CD4-positive, alpha-beta memory T cell (primary cell): ENCODE measurements around the gene DIP2C. TPM values are rescaled to one million over a fixed set of nuclear protein-coding genes. Genes with fewer than 3 reads are reported as not detected.
A peak's percentile ranks its signal among the peaks of the same experiment; 100 is the strongest.

Source experiments
- CTCF ChIA-PET: fragments of 350-600 bp; sonication (Branson Sonifier 250); formaldehyde crosslinking; loops from one replicate; lab custom pipeline; 2021; ENCODE audit warnings: inconsistent platforms; ENCODE audit not compliant: partially characterized antibody; lab: Charles Lee
- POLR2A ChIA-PET: fragments of 350-600 bp; sonication (Branson Sonifier 250); formaldehyde crosslinking; loops from one replicate; lab custom pipeline; 2021; ENCODE audit not compliant: partially characterized antibody; lab: Charles Lee
- DNase-seq, 5 donors: peaks; one replicate each; pipeline versions ENCODE4 v3.0.0 to v3.0.0-alpha.2; 2020 to 2022; ENCODE audit warnings: mixed read lengths in 1 of 5
- H3K27ac ChIP-seq: one replicate; pipeline ENCODE4 v1.7.0; 2013; ENCODE audit warnings: low read depth, low read length
- H3K27me3 ChIP-seq: 2 replicates; pipeline ENCODE4 v1.7.0; 2013; ENCODE audit warnings: mild to moderate bottlenecking, low read length, moderate library complexity; ENCODE audit not compliant: insufficient read depth
- H3K36me3 ChIP-seq: 2 replicates; pipeline ENCODE4 v1.7.0; 2013; ENCODE audit warnings: mild to moderate bottlenecking, low read length, moderate library complexity; ENCODE audit not compliant: insufficient read depth
- H3K4me1 ChIP-seq: 2 replicates; pipeline ENCODE4 v1.7.0; 2013; ENCODE audit warnings: mild to moderate bottlenecking, low read length, moderate library complexity; ENCODE audit not compliant: insufficient read depth
- H3K4me3 ChIP-seq, 2 donors: one replicate each; pipeline ENCODE4 v1.7.0; 2013; ENCODE audit warnings: low read length in 2 of 2, mild to moderate bottlenecking in 1 of 2
- H3K9me3 ChIP-seq, 2 donors: one replicate each; pipeline ENCODE4 v1.7.0; 2013; ENCODE audit warnings: low read length in 2 of 2, control low read depth in 1 of 2; ENCODE audit not compliant: control insufficient read depth in 1 of 2
- H3K27ac Mint-ChIP-seq, 7 donors: one replicate each; pipeline ENCODE4 v1.8.0; 2020 to 2021; ENCODE audit warnings: mixed read lengths in 7 of 7, mild to moderate bottlenecking in 6 of 7, inconsistent platforms in 3 of 7, moderate library complexity in 3 of 7
- H3K27me3 Mint-ChIP-seq, 2 donors: one replicate each; pipeline ENCODE4 v1.8.0; 2020 to 2021; ENCODE audit warnings: mixed read lengths in 2 of 2
- H3K36me3 Mint-ChIP-seq, 2 donors: one replicate each; pipeline ENCODE4 v1.8.0; 2020 to 2021; ENCODE audit warnings: mixed read lengths in 2 of 2, inconsistent platforms in 1 of 2, mild to moderate bottlenecking in 1 of 2
- H3K4me1 Mint-ChIP-seq, 4 donors: one replicate each; pipeline ENCODE4 v1.8.0; 2020 to 2021; ENCODE audit warnings: mixed read lengths in 4 of 4, mild to moderate bottlenecking in 1 of 4
- H3K4me3 Mint-ChIP-seq, 8 donors: one replicate each; pipeline ENCODE4 v1.8.0; 2020 to 2021; ENCODE audit warnings: mixed read lengths in 8 of 8, mild to moderate bottlenecking in 7 of 8, moderate library complexity in 6 of 8, inconsistent platforms in 3 of 8
- H3K9me3 Mint-ChIP-seq, 8 donors: one replicate each; pipeline ENCODE4 v1.8.0; 2020 to 2021; ENCODE audit warnings: mixed read lengths in 8 of 8, mild to moderate bottlenecking in 5 of 8, inconsistent platforms in 3 of 8, moderate library complexity in 1 of 8
- intact Hi-C: fragments of 100-400 bp; cut with micrococcal nuclease; formaldehyde crosslinking; loops from one replicate; pipeline ENCODE4 v1.15.1; 2023
- polyA plus RNA-seq, 2 donors: library from polyadenylated mRNA; unstranded; fragments of 300-500 nt; fragmentation: Illumina TruSeq; gene quantifications; one replicate each; pipeline ENCODE4 v1.2.3, GENCODE V29; 2021
- total RNA-seq, 2 experiments: library from RNA; stranded (reverse); gene quantifications; one replicate each; pipeline ENCODE4 v1.2.3, GENCODE V29; 2021

DIP2C gene
- total and polyA plus RNA-seq, 4 experiments from 2014 or later, result 1.1 to 6.0 (median 3.9) TPM

- H3K36me3 ChIP-seq, result no peaks in the 10 kb centered on the region
- H3K9me3 ChIP-seq, result no peaks in the 10 kb centered on the region
- no peak overlapping the region for H3K27ac ChIP-seq
- intact Hi-C loops, result no loop called here
- CTCF ChIA-PET, result interaction anchor here (2.3 kb wide), 1 partner anchor 8 kb away, joined by 11 read pairs; no protein-coding TSS in a partner anchor
- no peak overlapping the region for H3K4me3 ChIP-seq
- H3K27me3 Mint-ChIP-seq, result peaks cover 4% of the 10 kb centered on the region in 2 donors
- no peak overlapping the region for H3K4me3 Mint-ChIP-seq
- H3K36me3 Mint-ChIP-seq, result no peaks in the 10 kb centered on the region
- POLR2A ChIA-PET, result interaction anchor here (1.4 kb wide), 1 partner anchor 51 kb away, joined by 3 read pairs; no protein-coding TSS in a partner anchor
- H3K4me1 ChIP-seq, result peaks cover 21% of the 10 kb centered on the region
- H3K4me1 Mint-ChIP-seq, result peaks cover 22 to 36% (median 27%) of the 10 kb centered on the region in 4 donors
- H3K27me3 ChIP-seq, result no peaks in the 10 kb centered on the region
- DNase-seq, result no peak
- H3K9me3 Mint-ChIP-seq, result no peaks in the 10 kb centered on the region
- peak overlapping the region in 1 of 7 donors; percentile 14 for H3K27ac Mint-ChIP-seq
Measured at GRCh38 chr10:501596-501995, 187.9 kb downstream of the DIP2C start.

GRCh38 chr10:500876-501275 lies 188.6 kb downstream of the DIP2C start:
- peak overlapping the region in 4 of 8 donors; percentile 7 to 53 (median 34) for H3K4me3 Mint-ChIP-seq
- no peaks in the 10 kb centered on the region for H3K36me3 Mint-ChIP-seq
- DNase-seq, result no peak
- ChIA-PET CTCF (interaction anchor here (0.8 to 2.3 kb wide), 3 partner anchors 9 to 14 kb away, joined by 3 to 11 read pairs (median 3); no protein-coding TSS in a partner anchor), POLR2A (interaction anchor here (1.0 to 1.4 kb wide), 2 partner anchors 29 to 50 kb away, joined by 3 read pairs; no protein-coding TSS in a partner anchor)
- Histone ChIP-seq H3K27me3 (no peaks in the 10 kb centered on the region), H3K27ac (no peak overlapping the region), H3K9me3 (no peaks in the 10 kb centered on the region), H3K4me3 (no peak overlapping the region), H3K36me3 (no peaks in the 10 kb centered on the region), H3K4me1 (peaks cover 21% of the 10 kb centered on the region)
- H3K4me1 Mint-ChIP-seq, result peaks cover 22 to 36% (median 27%) of the 10 kb centered on the region in 4 donors
- intact Hi-C loops, result no loop called here
- peak overlapping the region in 4 of 7 donors; percentile 9 to 61 (median 30) for H3K27ac Mint-ChIP-seq
- no peaks in the 10 kb centered on the region for H3K9me3 Mint-ChIP-seq
- H3K27me3 Mint-ChIP-seq, result peaks cover 4% of the 10 kb centered on the region in 2 donors

- intact Hi-C loops, result no loop called here
- Histone ChIP-seq H3K36me3 (no peaks in the 10 kb centered on the region), H3K9me3 (no peaks in the 10 kb centered on the region), H3K4me1 (peaks cover 21% of the 10 kb centered on the region), H3K27ac (no peak overlapping the region), H3K27me3 (no peaks in the 10 kb centered on the region), H3K4me3 (no peak overlapping the region)
- ChIA-PET CTCF (interaction anchor here (1.5 to 2.3 kb wide), 2 partner anchors 10 kb away, joined by 4 to 11 read pairs; no protein-coding TSS in a partner anchor), POLR2A (interaction anchor here (1.0 kb wide), 1 partner anchor 28 kb away, joined by 3 read pairs; no protein-coding TSS in a partner anchor)
- Mint-ChIP-seq H3K9me3 (no peaks in the 10 kb centered on the region), H3K4me1 (peaks cover 22 to 36% (median 27%) of the 10 kb centered on the region in 4 donors), H3K4me3 (no peak overlapping the region), H3K27me3 (peaks cover 3 to 4% of the 10 kb centered on the region in 2 donors), H3K36me3 (no peaks in the 10 kb centered on the region), H3K27ac (no peak overlapping the region)
- no peak for DNase-seq
Measured at GRCh38 chr10:499991-500390, 189.5 kb downstream of the DIP2C start.

- peaks cover 22 to 36% (median 27%) of the 10 kb centered on the region in 4 donors for H3K4me1 Mint-ChIP-seq
- Histone ChIP-seq H3K27ac (no peak overlapping the region), H3K9me3 (no peaks in the 10 kb centered on the region), H3K4me1 (peaks cover 21% of the 10 kb centered on the region), H3K36me3 (no peaks in the 10 kb centered on the region), H3K4me3 (no peak overlapping the region), H3K27me3 (no peaks in the 10 kb centered on the region)
- POLR2A ChIA-PET, result no interaction called here
- H3K9me3 Mint-ChIP-seq, result no peaks in the 10 kb centered on the region
- H3K36me3 Mint-ChIP-seq, result no peaks in the 10 kb centered on the region
- peak overlapping the region in 2 of 7 donors; percentile 23 to 80 for H3K27ac Mint-ChIP-seq
- DNase-seq, result no peak
- intact Hi-C loops, result no loop called here
- CTCF ChIA-PET, result interaction anchor here (1.1 to 1.5 kb wide), 2 partner anchors 11 to 14 kb away, joined by 4 read pairs; no protein-coding TSS in a partner anchor
- no peak overlapping the region for H3K4me3 Mint-ChIP-seq
- H3K27me3 Mint-ChIP-seq, result peaks cover 0 to 4% of the 10 kb centered on the region in 2 donors
Measured at GRCh38 chr10:498760-499435, 190.6 kb downstream of the DIP2C start.

DNA sequence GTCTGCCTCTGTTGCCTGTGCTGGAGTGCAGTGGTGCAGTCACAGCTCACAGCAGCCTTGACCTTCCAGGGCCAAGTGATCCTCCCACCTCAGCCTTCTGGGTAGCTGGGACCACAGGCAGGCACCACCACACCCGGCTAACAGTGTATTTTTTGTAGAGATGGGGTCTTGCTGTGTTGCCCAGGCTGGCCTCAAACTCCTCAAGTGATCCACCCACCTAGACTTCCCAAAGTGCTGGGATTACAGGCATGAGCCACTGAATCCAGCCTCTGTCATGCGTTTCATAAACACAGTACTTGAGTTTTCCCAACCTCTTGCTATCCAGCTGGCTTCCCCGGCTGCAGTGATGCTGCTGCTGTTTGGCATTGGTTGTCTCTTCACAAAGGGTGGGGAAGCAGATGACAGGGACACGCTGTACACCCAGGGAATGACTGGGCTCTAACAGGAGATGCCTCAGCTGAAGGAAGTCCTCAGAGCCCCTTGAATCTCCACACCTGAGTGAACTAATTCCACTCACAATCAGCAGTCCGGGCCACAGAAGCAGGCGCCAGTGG lies 191.5 kb downstream of the DIP2C start:
- CTCF ChIA-PET, result interaction anchor here (1.1 kb wide), 1 partner anchor 15 kb away, joined by 4 read pairs; no protein-coding TSS in a partner anchor
- no peaks in the 10 kb centered on the region for H3K36me3 ChIP-seq
- H3K4me1 Mint-ChIP-seq, result peaks cover 20 to 33% (median 25%) of the 10 kb centered on the region in 4 donors
- no peaks in the 10 kb centered on the region for H3K36me3 Mint-ChIP-seq
- peaks cover 21% of the 10 kb centered on the region for H3K4me1 ChIP-seq
- H3K4me3 ChIP-seq, result no peak overlapping the region
- intact Hi-C loops, result no loop called here
- H3K27ac ChIP-seq, result no peak overlapping the region
- H3K4me3 Mint-ChIP-seq, result no peak overlapping the region
- H3K9me3 Mint-ChIP-seq, result no peaks in the 10 kb centered on the region
- H3K27me3 ChIP-seq, result no peaks in the 10 kb centered on the region
- H3K27ac Mint-ChIP-seq, result no peak overlapping the region
- peaks cover 2% of the 10 kb centered on the region in 2 donors for H3K27me3 Mint-ChIP-seq
- no peak for DNase-seq
- POLR2A ChIA-PET, result no interaction called here
- H3K9me3 ChIP-seq, result no peaks in the 10 kb centered on the region

DNA sequence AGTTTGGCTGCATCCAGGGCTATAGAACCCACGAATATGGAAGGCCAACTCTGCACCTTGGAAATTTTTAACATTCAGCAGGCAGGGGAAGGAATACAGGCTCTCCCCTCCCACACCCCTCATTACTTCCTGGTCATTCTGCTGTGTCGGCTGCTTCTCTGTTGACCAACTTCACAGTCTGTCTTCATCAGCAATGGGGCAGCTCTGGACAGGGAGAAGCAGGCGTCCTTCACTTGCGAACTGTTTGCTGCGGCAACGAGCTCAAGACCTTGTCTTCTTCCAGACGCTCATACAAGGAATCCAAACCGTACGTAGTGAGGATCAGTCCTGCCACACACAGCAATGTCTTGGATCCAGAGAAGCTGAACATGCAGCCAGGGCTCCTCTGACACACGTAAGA lies 192.2 kb downstream of the DIP2C start:
- H3K27ac Mint-ChIP-seq, result no peak overlapping the region
- Histone ChIP-seq H3K9me3 (no peaks in the 10 kb centered on the region), H3K27me3 (no peaks in the 10 kb centered on the region), H3K27ac (no peak overlapping the region), H3K4me3 (no peak overlapping the region), H3K4me1 (peaks cover 21% of the 10 kb centered on the region), H3K36me3 (no peaks in the 10 kb centered on the region)
- H3K27me3 Mint-ChIP-seq, result peaks cover 2 to 3% of the 10 kb centered on the region in 2 donors
- no peaks in the 10 kb centered on the region for H3K9me3 Mint-ChIP-seq
- CTCF ChIA-PET, result no interaction called here
- H3K36me3 Mint-ChIP-seq, result no peaks in the 10 kb centered on the region
- no peak for DNase-seq
- intact Hi-C loops, result no loop called here
- H3K4me3 Mint-ChIP-seq, result no peak overlapping the region
- peaks cover 13 to 26% (median 18%) of the 10 kb centered on the region in 4 donors for H3K4me1 Mint-ChIP-seq
- POLR2A ChIA-PET, result no interaction called here

DNA sequence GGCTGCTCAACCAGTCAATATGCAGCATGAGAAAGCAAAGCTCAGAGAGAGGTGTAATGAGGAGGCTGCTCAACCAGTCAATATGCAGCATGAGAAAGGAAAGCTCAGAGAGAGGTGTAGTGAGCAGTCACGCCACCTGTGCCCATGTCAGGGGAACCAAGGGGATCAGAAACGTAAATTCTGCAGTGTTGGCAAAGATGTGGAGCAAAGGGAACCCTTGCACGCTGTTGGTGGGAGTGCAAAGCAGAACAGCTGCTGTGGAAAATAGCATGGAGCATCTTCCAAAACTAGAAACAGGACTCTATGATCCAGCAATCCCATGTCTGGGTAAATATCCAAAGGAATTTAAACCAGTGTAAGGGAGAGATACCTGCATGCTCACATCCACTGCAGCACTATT lies 194.9 kb downstream of the DIP2C start:
- no peaks in the 10 kb centered on the region for H3K9me3 Mint-ChIP-seq
- CTCF ChIA-PET, result no interaction called here

More for the DNA sequence above, 194.9 kb downstream of the DIP2C start:
- Mint-ChIP-seq H3K4me1 (peaks cover 0 to 4% (median 0%) of the 10 kb centered on the region in 4 donors), H3K36me3 (no peaks in the 10 kb centered on the region), H3K27ac (no peak overlapping the region), H3K4me3 (no peak overlapping the region), H3K27me3 (peaks cover 2 to 5% of the 10 kb centered on the region in 2 donors)
- Histone ChIP-seq H3K4me1 (no peaks in the 10 kb centered on the region), H3K27me3 (peaks cover 3% of the 10 kb centered on the region), H3K9me3 (no peaks in the 10 kb centered on the region), H3K36me3 (no peaks in the 10 kb centered on the region), H3K27ac (no peak overlapping the region), H3K4me3 (no peak overlapping the region)
- POLR2A ChIA-PET, result no interaction called here
- no peak for DNase-seq
- intact Hi-C loops, result no loop called here
